WTC11 (cell line): ENCODE data around the gene SVOP. TPM values are rescaled to one million over a fixed set of nuclear protein-coding genes. Genes with fewer than 3 reads are reported as not detected.
"Not testable (repeated sequence)": the region's sequence is repeated elsewhere in the genome, so short reads cannot be mapped to it uniquely, and the experiment has no call there.

Source experiments
- ATAC-seq: fragments of 200-7000 bp; cut with Tn5 transposase; 2 replicates; pipeline ENCODE4 v1.10.0; 2021; ENCODE audit warnings: mild to moderate bottlenecking, moderate library complexity
- CTCF ChIA-PET: fragments of 300-600 bp; sonication (Branson Sonifier 250); formaldehyde crosslinking; loops from one replicate; lab custom pipeline; 2021; ENCODE audit warnings: antibody characterized with exemption; lab: Charles Lee
- POLR2A ChIA-PET: fragments of 350-600 bp; sonication (Branson Sonifier 250); formaldehyde crosslinking; loops from one replicate; lab custom pipeline; 2021; ENCODE audit warnings: antibody characterized with exemption; lab: Charles Lee
- DNase-seq: peaks from one replicate; pipeline ENCODE4 v3.0.0; 2021; ENCODE audit warnings: low spot score
- H3K27ac Mint-ChIP-seq: 2 replicates; pipeline ENCODE4 v1.8.0; 2021; ENCODE audit warnings: mixed read lengths
- H3K27me3 Mint-ChIP-seq: 2 replicates; pipeline ENCODE4 v1.8.0; 2021; ENCODE audit warnings: low read depth, mild to moderate bottlenecking, moderate library complexity, mixed read lengths
- H3K36me3 Mint-ChIP-seq: 2 replicates; pipeline ENCODE4 v1.8.0; 2021; ENCODE audit warnings: mixed read lengths
- H3K4me1 Mint-ChIP-seq: 2 replicates; pipeline ENCODE4 v1.8.0; 2022; ENCODE audit warnings: mixed read lengths
- H3K4me3 Mint-ChIP-seq: 2 replicates; pipeline ENCODE4 v1.8.0; 2021; ENCODE audit warnings: mild to moderate bottlenecking, moderate library complexity, mixed read lengths
- H3K9me3 Mint-ChIP-seq: 2 replicates; pipeline ENCODE4 v1.8.0; 2021; ENCODE audit warnings: mixed read lengths
- ARID4B ChIP-seq: sonication (generic); formaldehyde crosslinking; IDR thresholded peaks from 2 replicates; pipeline ENCODE4 v1.8.0; 2023; ENCODE audit warnings: missing genetic modification reagents, mild to moderate bottlenecking, borderline replicate concordance
- ATF1 ChIP-seq: sonication (generic); formaldehyde crosslinking; IDR thresholded peaks from 2 replicates; pipeline ENCODE4 v1.8.1; 2023; ENCODE audit warnings: mild to moderate bottlenecking, moderate library complexity, missing genetic modification reagents
- ATF2 ChIP-seq: sonication (generic); formaldehyde crosslinking; IDR thresholded peaks from 2 replicates; pipeline ENCODE4 v1.8.1; 2022; ENCODE audit warnings: low read depth, missing genetic modification reagents, borderline replicate concordance
- CBFB ChIP-seq: sonication (generic); formaldehyde crosslinking; IDR thresholded peaks from 2 replicates; pipeline ENCODE4 v1.8.1; 2022; ENCODE audit warnings: mild to moderate bottlenecking, low read depth, missing genetic modification reagents
- ERG ChIP-seq: fragments of 250-450 bp; sonication (Bioruptor Pico); IDR thresholded peaks from 2 replicates; pipeline ENCODE4 v1.8.0; 2021; ENCODE audit warnings: mild to moderate bottlenecking
- ESRRA ChIP-seq: sonication (generic); formaldehyde crosslinking; IDR thresholded peaks from 2 replicates; pipeline ENCODE4 v1.8.1; 2022; ENCODE audit warnings: mild to moderate bottlenecking, missing genetic modification reagents, borderline replicate concordance
- ETV6 ChIP-seq: sonication (generic); formaldehyde crosslinking; IDR thresholded peaks from 2 replicates; pipeline ENCODE4 v1.8.1; 2022; ENCODE audit warnings: mild to moderate bottlenecking, missing genetic modification reagents
- FOXJ3 ChIP-seq: sonication (generic); formaldehyde crosslinking; IDR thresholded peaks from 2 replicates; pipeline ENCODE4 v1.9.0; 2021; ENCODE audit warnings: missing genetic modification reagents, mild to moderate bottlenecking, borderline replicate concordance
- HMGA2 ChIP-seq: fragments of 250-450 bp; sonication (Bioruptor Pico); IDR thresholded peaks from 2 replicates; pipeline ENCODE4 v1.4.0; 2021; ENCODE audit warnings: mild to moderate bottlenecking, moderate library complexity
- IRF2 ChIP-seq: sonication (generic); formaldehyde crosslinking; IDR thresholded peaks from 2 replicates; pipeline ENCODE4 v1.8.0; 2022; ENCODE audit warnings: low read depth, missing genetic modification reagents, borderline replicate concordance
- MLX ChIP-seq: sonication (generic); formaldehyde crosslinking; IDR thresholded peaks from 2 replicates; pipeline ENCODE4 v1.8.1; 2023; ENCODE audit warnings: mild to moderate bottlenecking, missing genetic modification reagents, moderate library complexity
- NFYB ChIP-seq: sonication (generic); formaldehyde crosslinking; conservative IDR thresholded peaks from 2 replicates; pipeline ENCODE4 v1.8.0; 2022; ENCODE audit warnings: low read depth, missing genetic modification reagents
- NR2C2 ChIP-seq: sonication (generic); formaldehyde crosslinking; IDR thresholded peaks from 2 replicates; pipeline ENCODE4 v1.8.0; 2022; ENCODE audit warnings: mild to moderate bottlenecking, missing genetic modification reagents
- RORB ChIP-seq: fragments of 250-450 bp; sonication (Bioruptor Pico); IDR thresholded peaks from 2 replicates; pipeline ENCODE4 v1.9.0; 2021; ENCODE audit warnings: mild to moderate bottlenecking
- SOX15 ChIP-seq: fragments of 250-450 bp; sonication (Bioruptor Pico); IDR thresholded peaks from 2 replicates; pipeline ENCODE4 v1.9.0; 2021; ENCODE audit warnings: mild to moderate bottlenecking
- STAT6 ChIP-seq: sonication (generic); formaldehyde crosslinking; conservative IDR thresholded peaks from 2 replicates; pipeline ENCODE4 v1.8.1; 2023; ENCODE audit warnings: mild to moderate bottlenecking, low read depth, missing genetic modification reagents, moderate library complexity
- TEAD4 ChIP-seq: sonication (generic); formaldehyde crosslinking; IDR thresholded peaks from 2 replicates; pipeline ENCODE4 v1.8.0; 2022; ENCODE audit warnings: mild to moderate bottlenecking, missing genetic modification reagents
- USF1 ChIP-seq: sonication (generic); formaldehyde crosslinking; IDR thresholded peaks from 2 replicates; pipeline ENCODE4 v1.8.0; 2022; ENCODE audit warnings: mild to moderate bottlenecking, missing genetic modification reagents
- ZNF219 ChIP-seq: sonication (generic); formaldehyde crosslinking; IDR thresholded peaks from 2 replicates; pipeline ENCODE4 v1.8.0; 2023; ENCODE audit warnings: missing genetic modification reagents, mild to moderate bottlenecking, borderline replicate concordance
- ZNF317 ChIP-seq: sonication (generic); formaldehyde crosslinking; IDR thresholded peaks from 2 replicates; pipeline ENCODE4 v1.8.1; 2023; ENCODE audit warnings: low read depth, mild to moderate bottlenecking, moderate library complexity, missing genetic modification reagents, borderline replicate concordance
- total RNA-seq: library from RNA; stranded (reverse); gene quantifications from 3 replicates; pipeline ENCODE4 v1.2.3, GENCODE V29; 2021

Gene SVOP
- total RNA-seq, 1 experiment from 2014 or later = 0.04 TPM

- H3K27ac Mint-ChIP-seq = no peak overlapping the region
- H3K9me3 Mint-ChIP-seq = no peaks in the 10 kb centered on the region
- ChIA-PET POLR2A (no interaction called here), CTCF (interaction anchor here (2.3 kb wide), 1 partner anchor 15 kb away, joined by 6 read pairs; no protein-coding TSS in a partner anchor)
- H3K4me3 Mint-ChIP-seq = no peak overlapping the region
- H3K27me3 Mint-ChIP-seq = no peaks in the 10 kb centered on the region
- DNase-seq (no peak), ATAC-seq (no peak)
- no peak for TF ChIP-seq FOXJ3 (CRISPR knock-in tag)
- TF ChIP-seq HMGA2 (CRISPR knock-in tag) = no peak
- no peak for TF ChIP-seq CBFB (CRISPR knock-in tag)
- TF ChIP-seq ATF2 = no peak
- no peak for TF ChIP-seq USF1 (CRISPR knock-in tag)
- TF ChIP-seq TEAD4 (CRISPR knock-in tag) = no peak
- no peak for TF ChIP-seq ETV6 (CRISPR knock-in tag)
- no peak for TF ChIP-seq ZNF219 (CRISPR knock-in tag)
- peaks cover 10% of the 10 kb centered on the region for H3K4me1 Mint-ChIP-seq
- no peaks in the 10 kb centered on the region for H3K36me3 Mint-ChIP-seq
These were observed 33.7 kb upstream of the SVOP start for GRCh38 chr12:109054520-109054919.

- ATAC-seq, DNase-seq, H3K9me3 Mint-ChIP-seq, H3K27me3 Mint-ChIP-seq, H3K36me3 Mint-ChIP-seq, H3K27ac Mint-ChIP-seq, POLR2A ChIA-PET: not testable (repeated sequence)
- CTCF ChIA-PET = interaction anchor here (2.3 kb wide), 1 partner anchor 15 kb away, joined by 6 read pairs; no protein-coding TSS in a partner anchor
- H3K4me3 Mint-ChIP-seq = peak overlapping the region; percentile 91
- peaks cover 10% of the 10 kb centered on the region for H3K4me1 Mint-ChIP-seq
These were observed 33.3 kb upstream of the SVOP start for GRCh38 chr12:109054124-109054513.

- H3K4me3 Mint-ChIP-seq = peak overlapping the region; percentile 91
- H3K4me1 Mint-ChIP-seq = peaks cover 10% of the 10 kb centered on the region
- H3K27ac Mint-ChIP-seq = no peak overlapping the region
- ChIA-PET POLR2A (no interaction called here), CTCF (interaction anchor here (2.3 kb wide), 1 partner anchor 16 kb away, joined by 6 read pairs; no protein-coding TSS in a partner anchor)
- H3K36me3 Mint-ChIP-seq = no peaks in the 10 kb centered on the region
- no peaks in the 10 kb centered on the region for H3K9me3 Mint-ChIP-seq
- DNase-seq = no peak
- no peak for ATAC-seq
- no peaks in the 10 kb centered on the region for H3K27me3 Mint-ChIP-seq
- no peak for TF ChIP-seq HMGA2 (CRISPR knock-in tag)
- no peak for TF ChIP-seq NR2C2 (CRISPR knock-in tag)
- TF ChIP-seq RORB (CRISPR knock-in tag) = no peak
- no peak for TF ChIP-seq STAT6
- no peak for TF ChIP-seq ATF1
- no peak for TF ChIP-seq ZNF317 (CRISPR knock-in tag)
- TF ChIP-seq ESRRA (CRISPR knock-in tag) = no peak
- TF ChIP-seq ERG (CRISPR knock-in tag) = no peak
- no peak for TF ChIP-seq IRF2 (CRISPR knock-in tag)
- TF ChIP-seq SOX15 = no peak
- TF ChIP-seq NFYB (CRISPR knock-in tag) = no peak
- TF ChIP-seq ARID4B (CRISPR knock-in tag) = no peak
- no peak for TF ChIP-seq MLX (CRISPR knock-in tag)
- TF ChIP-seq TEAD4 (CRISPR knock-in tag) = no peak
These were observed 32.7 kb upstream of the SVOP start for GRCh38 chr12:109053382-109054123.
